Measurements from ENCODE around the gene LRRK2. TPM values are rescaled to one million over a fixed set of nuclear protein-coding genes. Genes with fewer than 3 reads are reported as not detected.

The LRRK2 gene
- 11.6 TPM for total RNA-seq

DNA sequence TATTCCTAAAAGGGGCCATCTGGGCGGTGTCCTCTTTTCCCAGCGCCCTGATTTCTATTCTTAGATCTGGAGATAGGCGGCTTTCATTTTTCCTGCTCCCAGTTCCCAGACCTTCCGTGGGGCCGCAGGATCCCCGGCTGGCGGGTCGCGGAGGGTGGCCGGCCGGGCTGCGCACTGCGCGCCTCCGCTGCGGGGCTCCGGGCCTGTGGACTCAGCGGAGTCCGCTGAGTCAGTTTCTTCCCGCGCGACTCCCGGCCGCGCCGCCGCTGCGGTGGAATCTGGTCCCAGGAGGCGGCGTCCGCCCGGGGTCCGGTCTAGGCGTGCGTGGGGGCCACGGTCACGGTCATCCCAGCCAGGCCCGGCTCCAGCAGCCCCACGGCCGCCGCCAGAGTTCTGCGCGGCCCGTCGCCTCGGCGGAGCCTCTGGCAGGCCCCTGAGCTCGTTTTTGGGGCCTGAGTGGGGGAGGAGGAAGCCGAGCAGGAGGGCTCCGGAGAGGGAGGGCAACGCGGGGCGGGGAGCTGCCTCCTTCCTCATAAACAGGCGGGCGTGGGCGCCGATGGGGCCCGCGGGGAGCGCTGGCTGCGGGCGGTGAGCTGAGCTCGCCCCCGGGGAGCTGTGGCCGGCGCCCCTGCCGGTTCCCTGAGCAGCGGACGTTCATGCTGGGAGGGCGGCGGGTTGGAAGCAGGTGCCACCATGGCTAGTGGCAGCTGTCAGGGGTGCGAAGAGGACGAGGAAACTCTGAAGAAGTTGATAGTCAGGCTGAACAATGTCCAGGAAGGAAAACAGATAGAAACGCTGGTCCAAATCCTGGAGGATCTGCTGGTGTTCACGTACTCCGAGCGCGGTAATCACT is at the start of gene LRRK2:
Gene LRRK2, plus strand, starts transcription at position 559 of the 853 bp plus-strand sequence. Its CDS starts 135 bp downstream, at position 694.

Other genes with a start within 250 kb of the LRRK2 start
- 101 TPM for gene SLC2A13, start 118.9 kb upstream of the LRRK2 start, total RNA-seq

Data from parietal lobe (tissue), 1 donor.